Lower leg skin (tissue), 4 donors: Measurements from ENCODE around the gene ULK2. TPM values are rescaled to one million over a fixed set of nuclear protein-coding genes. Genes with fewer than 3 reads are reported as not detected.
"Not testable (repeated sequence)": the region's sequence is repeated elsewhere in the genome, so short reads cannot be mapped to it uniquely, and the experiment has no call there.

ENCODE experiments used
- DNase-seq, 2 donors: peaks; one replicate each; pipeline ENCODE4 v3.0.0-alpha.2; 2019; ENCODE audit warnings: low spot score in 2 of 2
- H3K4me3 ChIP-seq: fragments of 200-600 bp; sonication (generic); 2 replicates; pipeline ENCODE4 v1.5.1; 2017; ENCODE audit warnings: mild to moderate bottlenecking, low read depth; ENCODE audit not compliant: poor library complexity, severe bottlenecking
- CTCF ChIP-seq, 3 donors: fragments of 450-650 bp; IDR thresholded peaks; one replicate each; pipeline ENCODE4 v1.5.1; 2016; ENCODE audit warnings: antibody characterized with exemption in 3 of 3, mild to moderate bottlenecking in 3 of 3, moderate library complexity in 2 of 3
- POLR2A ChIP-seq, 2 donors: fragments of 450-650 bp; IDR thresholded peaks; one replicate each; pipeline ENCODE4 v1.6.1; 2016 to 2017; ENCODE audit warnings: antibody characterized with exemption in 2 of 2, mild to moderate bottlenecking in 1 of 2, moderate library complexity in 1 of 2
- whole genome bisulfite sequencing, 2 donors: methylation state at CpG; one replicate each; pipeline ENCODE4 v1.1.5; 2018; 5-methylcytosine and 5-hydroxymethylcytosine counted together
- intact Hi-C: fragments of 100-400 bp; cut with DNase I; formaldehyde crosslinking; loops from one replicate; pipeline ENCODE4 v1.15.0; 2023; ENCODE audit warnings: low total_unique reads
- total RNA-seq, 4 donors: library from RNA; depleted of rRNA; stranded (reverse); fragments of >200 nt; gene quantifications; one replicate each; pipeline ENCODE4 v1.1.0, GENCODE V29; 2016

The ULK2 gene
- total RNA-seq, 4 donors from 2014 or later: 10.0 to 24.8 (median 19.7) TPM

DNA sequence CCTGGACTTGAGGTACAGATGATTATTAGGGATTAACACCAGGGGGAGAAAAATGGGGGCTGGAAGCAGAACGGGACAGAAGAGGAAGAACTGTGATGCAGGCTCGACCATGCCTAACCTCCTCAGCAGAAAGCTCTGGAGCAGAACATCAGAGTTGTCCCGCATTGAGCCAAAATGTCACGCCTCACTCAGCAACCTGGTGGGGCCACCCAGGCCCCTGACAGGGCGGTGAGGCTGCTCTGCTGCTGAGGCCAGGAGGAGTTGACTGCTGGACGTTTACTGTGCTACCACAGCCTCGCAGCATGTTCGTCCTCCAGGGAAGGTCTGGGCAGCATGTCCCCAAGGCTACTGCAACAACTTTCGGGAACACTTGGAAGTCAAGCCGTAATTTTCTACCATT lies 6.5 kb upstream of the ULK2 start:
- 88 to 91% methylated on average over 10 of the region's 10 CpGs for WGBS, 2 donors
- no peak for DNase-seq
- H3K4me3 ChIP-seq: no peak overlapping the region
- intact Hi-C loops: no loop called here
- TF ChIP-seq CTCF (IDR thresholded peaks at IDR 0.05): no peak
- TF ChIP-seq POLR2A (IDR thresholded peaks at IDR 0.05): no peak

DNA sequence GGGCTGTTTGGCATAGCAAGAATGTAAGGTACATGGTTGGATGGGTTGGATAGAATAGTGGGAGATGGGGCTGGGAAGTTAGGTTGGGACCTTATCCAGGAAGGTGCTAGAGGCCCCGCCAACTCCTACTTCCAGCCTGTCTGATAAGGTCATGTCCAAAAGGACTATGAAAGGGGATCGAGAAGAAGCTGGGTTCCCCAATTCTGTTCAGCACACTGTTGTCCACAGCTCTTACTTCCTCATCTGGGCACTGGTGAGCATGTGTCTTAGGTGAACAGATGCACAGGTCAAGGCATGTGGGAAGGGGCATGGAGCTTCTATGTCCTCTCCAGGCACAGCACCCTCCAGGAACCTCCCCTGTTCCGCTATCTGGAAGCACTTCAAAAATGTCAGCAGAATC lies 5.6 kb upstream of the ULK2 start:
- intact Hi-C loops: no loop called here
- no peak overlapping the region for H3K4me3 ChIP-seq
- TF ChIP-seq CTCF (IDR thresholded peaks at IDR 0.05) (no peak), POLR2A (IDR thresholded peaks at IDR 0.05) (no peak)
- DNase-seq: peak in 1 of 2 donors; percentile 25
- 89 to 90% methylated on average over 3 of the region's 3 CpGs for WGBS, 2 donors

- TF ChIP-seq CTCF (IDR thresholded peaks at IDR 0.05) (no peak), POLR2A (IDR thresholded peaks at IDR 0.05) (no peak)
- 26 to 70% methylated on average over 12 to 23 of the region's 23 CpGs for WGBS, 2 donors
- intact Hi-C loops: no loop called here
- DNase-seq: no peak
- peak overlapping the region; percentile 86 for H3K4me3 ChIP-seq
Measured at GRCh38 chr17:19868079-19868395, 301 bp upstream of the ULK2 start.

- intact Hi-C loops: no loop called here
- DNase-seq: peak; percentile 44 to 93
- TF ChIP-seq POLR2A (IDR thresholded peaks at IDR 0.05): no peak
- H3K4me3 ChIP-seq: peak overlapping the region; percentile 86
- 0% methylated on average over 5 to 13 of the region's 27 CpGs for WGBS, 2 donors
Measured at GRCh38 chr17:19867079-19867328, 732 bp downstream of the ULK2 start.

- TF ChIP-seq POLR2A (IDR thresholded peaks at IDR 0.05) (no peak), CTCF (IDR thresholded peaks at IDR 0.05) (no peak)
- DNase-seq: no peak
- WGBS, 2 donors: 84 to 88% methylated on average over 3 of the region's 3 CpGs
- H3K4me3 ChIP-seq: no peak overlapping the region
- intact Hi-C loops: no loop called here
Measured at GRCh38 chr17:19865021-19865420, 2.7 kb downstream of the ULK2 start.

DNA sequence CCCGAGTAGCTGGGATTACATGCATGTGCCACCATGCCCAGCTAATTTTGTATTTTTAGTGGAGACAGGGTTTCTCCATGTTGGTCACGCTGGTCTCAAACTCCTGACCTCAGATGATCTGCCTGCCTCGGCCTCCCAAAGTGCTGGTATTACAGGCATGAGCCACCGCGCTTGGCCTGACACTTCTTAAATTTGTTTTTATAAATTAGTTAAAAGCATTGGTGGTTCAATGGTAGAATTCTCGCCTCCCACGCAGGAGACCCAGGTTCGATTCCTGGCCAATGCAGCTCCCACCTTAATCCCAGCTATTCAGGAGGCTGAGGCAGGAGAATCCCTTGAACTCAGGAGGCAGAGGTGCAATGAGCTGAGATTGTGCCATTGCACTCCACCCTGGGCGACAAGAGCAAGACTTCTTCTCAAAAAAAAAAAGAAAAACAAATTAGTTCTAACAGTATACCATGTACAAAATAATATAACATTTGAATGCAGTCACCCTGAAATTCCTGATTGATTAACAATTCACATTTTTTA lies 7.0 kb downstream of the ULK2 start:
- WGBS, 2 donors: 86 to 96% methylated on average over 9 of the region's 9 CpGs
- intact Hi-C loops, DNase-seq, H3K4me3 ChIP-seq: not testable (repeated sequence)

GRCh38 chr17:19857640-19858039 lies 10.1 kb downstream of the ULK2 start:
- no peak for DNase-seq
- WGBS, 2 donors: 79 to 84% methylated on average over 2 of the region's 2 CpGs
- no peak for TF ChIP-seq POLR2A (IDR thresholded peaks at IDR 0.05)
- TF ChIP-seq CTCF (IDR thresholded peaks at IDR 0.05): no peak
- H3K4me3 ChIP-seq: no peak overlapping the region
- intact Hi-C loops: no loop called here
